ENCODE results near the gene ABITRAM.

DNA sequence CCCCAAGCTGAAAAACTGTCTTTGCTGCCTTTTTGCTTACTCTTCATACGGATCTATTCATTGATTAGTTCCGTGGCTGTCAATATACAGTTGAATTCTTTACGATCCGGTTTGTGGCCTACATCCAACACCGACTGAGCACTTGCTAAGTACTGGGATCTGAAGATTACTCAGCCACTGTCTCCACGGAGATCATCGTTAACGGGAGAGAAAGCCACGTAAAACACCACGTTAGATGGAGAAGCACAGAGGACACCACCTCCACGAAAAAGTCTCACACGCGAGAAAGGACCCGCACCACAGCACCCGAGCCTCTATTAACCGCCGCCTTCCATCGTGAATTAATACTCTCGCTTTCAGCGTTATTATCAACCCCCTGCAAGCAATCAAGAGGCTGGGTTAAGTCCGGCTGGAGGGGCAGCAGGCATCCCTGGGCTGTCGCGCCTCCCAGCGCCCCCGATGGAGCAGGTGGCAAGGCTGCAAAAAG is 926 bp upstream of the ABITRAM start:
- no peak for TF ChIP-seq POLR2A (IDR thresholded peaks at IDR 0.05)
- TF ChIP-seq, protein P1, sequence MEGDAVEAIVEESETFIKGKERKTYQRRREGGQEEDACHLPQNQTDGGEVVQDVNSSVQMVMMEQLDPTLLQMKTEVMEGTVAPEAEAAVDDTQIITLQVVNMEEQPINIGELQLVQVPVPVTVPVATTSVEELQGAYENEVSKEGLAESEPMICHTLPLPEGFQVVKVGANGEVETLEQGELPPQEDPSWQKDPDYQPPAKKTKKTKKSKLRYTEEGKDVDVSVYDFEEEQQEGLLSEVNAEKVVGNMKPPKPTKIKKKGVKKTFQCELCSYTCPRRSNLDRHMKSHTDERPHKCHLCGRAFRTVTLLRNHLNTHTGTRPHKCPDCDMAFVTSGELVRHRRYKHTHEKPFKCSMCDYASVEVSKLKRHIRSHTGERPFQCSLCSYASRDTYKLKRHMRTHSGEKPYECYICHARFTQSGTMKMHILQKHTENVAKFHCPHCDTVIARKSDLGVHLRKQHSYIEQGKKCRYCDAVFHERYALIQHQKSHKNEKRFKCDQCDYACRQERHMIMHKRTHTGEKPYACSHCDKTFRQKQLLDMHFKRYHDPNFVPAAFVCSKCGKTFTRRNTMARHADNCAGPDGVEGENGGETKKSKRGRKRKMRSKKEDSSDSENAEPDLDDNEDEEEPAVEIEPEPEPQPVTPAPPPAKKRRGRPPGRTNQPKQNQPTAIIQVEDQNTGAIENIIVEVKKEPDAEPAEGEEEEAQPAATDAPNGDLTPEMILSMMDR (IDR thresholded peaks at IDR 0.05) = no peak
